ENCODE data around the gene ARFRP1. TPM values are rescaled to one million over a fixed set of nuclear protein-coding genes. Genes with fewer than 3 reads are reported as not detected.

ARFRP1 gene
- total and polyA plus RNA-seq, 12 donors, result 34.9 to 59.1 (median 40.0) TPM

- Histone ChIP-seq H3K4me3 (no peak overlapping the region), H3K4me1 (peaks cover 17 to 45% (median 36%) of the 10 kb centered on the region in 9 donors), H3K9me3 (no peaks in the 10 kb centered on the region), H3K36me3 (peaks cover 0 to 36% (median 7%) of the 10 kb centered on the region in 9 donors), H3K27me3 (no peaks in the 10 kb centered on the region), H3K27ac (peak overlapping the region; percentile 76 to 93 (median 82))
- intact Hi-C loops (cut with DNase I), result no loop called here
- TF ChIP-seq CTCF (IDR thresholded peaks at IDR 0.05), result no peak
- 96 to 97% methylated on average over 13 of the region's 13 CpGs for WGBS, 2 donors
- DNase-seq (no peak), ATAC-seq (no peak)
Observed at GRCh38 chr20:63681609-63682142, 26.1 kb downstream of the ARFRP1 start.

GRCh38 chr20:63680857-63681608 is 26.7 kb downstream of the ARFRP1 start:
- no peak for TF ChIP-seq CTCF (IDR thresholded peaks at IDR 0.05)
- Histone ChIP-seq H3K4me1 (peaks cover 10 to 39% (median 30%) of the 10 kb centered on the region in 9 donors), H3K36me3 (peaks cover 0 to 42% (median 13%) of the 10 kb centered on the region in 9 donors), H3K27ac (peak overlapping the region in 8 of 10 donors; percentile 76 to 93 (median 82)), H3K4me3 (no peak overlapping the region), H3K9me3 (no peaks in the 10 kb centered on the region), H3K27me3 (no peaks in the 10 kb centered on the region)
- intact Hi-C loops (cut with DNase I), result no loop called here
- no peak for ATAC-seq
- 94% methylated on average over 23 of the region's 23 CpGs for WGBS, 2 donors
- no peak for DNase-seq

- Histone ChIP-seq H3K9me3 (no peaks in the 10 kb centered on the region), H3K36me3 (peaks cover 0 to 48% (median 19%) of the 10 kb centered on the region in 9 donors), H3K4me1 (peaks cover 10 to 32% (median 24%) of the 10 kb centered on the region in 9 donors), H3K4me3 (no peak overlapping the region), H3K27me3 (no peaks in the 10 kb centered on the region), H3K27ac (no peak overlapping the region)
- no peak for TF ChIP-seq CTCF (IDR thresholded peaks at IDR 0.05)
- WGBS, 2 donors, result 96 to 98% methylated on average over 13 of the region's 13 CpGs
- intact Hi-C loops (cut with DNase I), result no loop called here
- no peak for DNase-seq
- no peak for ATAC-seq
Observed at GRCh38 chr20:63680427-63680826, 27.3 kb downstream of the ARFRP1 start.

GRCh38 chr20:63679799-63680305 is 27.9 kb downstream of the ARFRP1 start:
- Histone ChIP-seq H3K4me1 (peaks cover 10 to 27% (median 21%) of the 10 kb centered on the region in 9 donors), H3K4me3 (no peak overlapping the region), H3K27ac (no peak overlapping the region), H3K9me3 (no peaks in the 10 kb centered on the region), H3K27me3 (no peaks in the 10 kb centered on the region), H3K36me3 (peaks cover 0 to 54% (median 24%) of the 10 kb centered on the region in 9 donors)
- intact Hi-C loops (cut with DNase I), result no loop called here
- WGBS, 2 donors, result 93 to 95% methylated on average over 19 of the region's 19 CpGs
- ATAC-seq, result no peak
- DNase-seq, result no peak
- TF ChIP-seq CTCF (IDR thresholded peaks at IDR 0.05), result no peak

Data from heart right ventricle (tissue), 16 donors.